C4-2B (cell line): ENCODE data around the gene AHSP.

Source experiments
- CTCF ChIP-seq: fragments of 450-650 bp; conservative IDR thresholded peaks from 2 replicates; pipeline ENCODE4 v1.5.1; 2017; ENCODE audit warnings: mild to moderate bottlenecking
- ZFX ChIP-seq: fragments of 450-650 bp; IDR thresholded peaks from 2 replicates; pipeline ENCODE4 v1.6.1; 2017

DNA sequence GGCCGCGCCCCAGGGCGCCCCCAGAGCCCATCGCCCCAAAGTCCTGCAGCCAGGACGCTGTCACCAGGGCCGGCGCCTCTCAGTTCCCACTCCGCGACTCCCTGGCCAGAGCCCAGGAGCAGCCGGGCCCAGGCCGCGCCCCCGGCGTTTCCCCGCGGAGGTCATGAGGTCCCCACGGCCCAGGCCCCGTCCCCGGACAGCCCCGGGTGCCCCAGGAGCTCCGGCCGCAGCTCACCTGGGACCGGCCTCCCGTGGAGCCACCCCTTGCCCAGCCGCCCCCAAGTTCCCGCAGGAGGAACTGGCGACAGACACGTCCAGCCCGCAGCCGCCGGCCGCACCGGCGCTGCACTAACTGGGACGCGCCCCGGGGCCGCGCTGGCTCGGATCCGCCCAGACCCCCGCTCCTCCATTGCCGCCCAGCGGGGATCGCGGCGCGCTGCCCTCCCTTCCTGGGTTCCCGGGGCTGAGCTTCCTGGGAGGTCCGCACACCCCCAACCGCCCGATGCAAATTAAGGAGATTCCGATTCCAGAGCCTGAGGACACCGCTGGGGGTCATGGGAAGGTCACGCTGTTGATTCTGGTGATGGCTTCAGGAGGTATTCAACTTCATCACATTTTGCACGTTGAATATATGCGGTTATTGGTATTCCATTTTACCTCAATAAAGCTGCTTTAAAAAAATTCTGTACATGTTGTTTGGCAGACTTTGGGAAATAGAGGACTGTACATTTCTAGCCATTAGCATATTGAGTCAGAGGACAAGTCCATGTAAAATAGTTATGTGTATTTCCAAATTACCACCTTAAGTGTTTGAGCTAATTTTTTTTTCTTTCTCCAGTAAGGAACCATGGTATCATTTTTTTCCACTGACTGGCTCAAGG, 9.9 kb downstream of the AHSP start:
- TF ChIP-seq CTCF (no peak), ZFX (no peak)
